ENCODE data around the gene CHST3. TPM values are rescaled to one million over a fixed set of nuclear protein-coding genes. Genes with fewer than 3 reads are reported as not detected.

Gene CHST3
- total RNA-seq, 2 donors from 2014 or later = 12.9 to 40.8 TPM

- H3K36me3 ChIP-seq (ENCODE audit: control insufficient read depth, insufficient read depth, low read length) = no peaks in the 10 kb centered on the region
- Mint-ChIP-seq H3K36me3 (ENCODE audit: low read depth) (peaks cover 2% of the 10 kb centered on the region), H3K4me1 (peaks cover 15% of the 10 kb centered on the region), H3K4me3 (no peak overlapping the region), H3K27ac (no peak overlapping the region), H3K9me3 (no peaks in the 10 kb centered on the region), H3K27me3 (ENCODE audit: insufficient read depth) (no peaks in the 10 kb centered on the region)
- H3K9me3 ChIP-seq (ENCODE audit: control insufficient read depth, low read length) = no peaks in the 10 kb centered on the region
- H3K27me3 ChIP-seq (ENCODE audit: control insufficient read depth, insufficient read depth, low read length, poor library complexity, severe bottlenecking) = no peaks in the 10 kb centered on the region
- H3K9ac ChIP-seq (ENCODE audit: extremely low read depth, low read length, poor library complexity, severe bottlenecking) = no peak overlapping the region
- no peak overlapping the region for H3K4me3 ChIP-seq (ENCODE audit: low read length)
- 82 to 96% methylated on average over 8 to 9 of the region's 9 CpGs for WGBS, 2 experiments (ENCODE audit: insufficient coverage in 1 of 2, insufficient read length in 1 of 2)
- TF ChIP-seq CTCF (conservative IDR thresholded peaks at IDR 0.05) = no peak
- H3K4me1 ChIP-seq (ENCODE audit: control insufficient read depth, insufficient read depth, low read length) = peaks cover 4% of the 10 kb centered on the region
- DNase-seq = no peak
- H3K27ac ChIP-seq (ENCODE audit: low read depth, low read length) = no peak overlapping the region
These were observed 9.7 kb downstream of the CHST3 start for GRCh38 chr10:71973777-71974488.

- H3K4me3 ChIP-seq (ENCODE audit: low read length) = no peak overlapping the region
- 91 to 94% methylated on average over 2 to 6 of the region's 6 CpGs for WGBS, 2 experiments (ENCODE audit: insufficient coverage in 1 of 2, insufficient read length in 1 of 2)
- no peak overlapping the region for H3K27ac ChIP-seq (ENCODE audit: low read depth, low read length)
- H3K4me3 Mint-ChIP-seq = no peak overlapping the region
- H3K36me3 Mint-ChIP-seq (ENCODE audit: low read depth) = peaks cover 2% of the 10 kb centered on the region
- no peaks in the 10 kb centered on the region for H3K9me3 Mint-ChIP-seq
- H3K27ac Mint-ChIP-seq = no peak overlapping the region
- TF ChIP-seq CTCF (conservative IDR thresholded peaks at IDR 0.05) = no peak
- no peak for DNase-seq
- H3K36me3 ChIP-seq (ENCODE audit: control insufficient read depth, insufficient read depth, low read length) = no peaks in the 10 kb centered on the region
- no peaks in the 10 kb centered on the region for H3K27me3 ChIP-seq (ENCODE audit: control insufficient read depth, insufficient read depth, low read length, poor library complexity, severe bottlenecking)
- no peaks in the 10 kb centered on the region for H3K9me3 ChIP-seq (ENCODE audit: control insufficient read depth, low read length)
- H3K4me1 Mint-ChIP-seq = peaks cover 21% of the 10 kb centered on the region
- peaks cover 4% of the 10 kb centered on the region for H3K4me1 ChIP-seq (ENCODE audit: control insufficient read depth, insufficient read depth, low read length)
- no peaks in the 10 kb centered on the region for H3K27me3 Mint-ChIP-seq (ENCODE audit: insufficient read depth)
- no peak overlapping the region for H3K9ac ChIP-seq (ENCODE audit: extremely low read depth, low read length, poor library complexity, severe bottlenecking)
These were observed 10.4 kb downstream of the CHST3 start for GRCh38 chr10:71974489-71975021.

- Histone ChIP-seq H3K36me3 (ENCODE audit: control insufficient read depth, insufficient read depth, low read length) (no peaks in the 10 kb centered on the region), H3K9me3 (ENCODE audit: control insufficient read depth, low read length) (no peaks in the 10 kb centered on the region), H3K9ac (ENCODE audit: extremely low read depth, low read length, poor library complexity, severe bottlenecking) (no peak overlapping the region), H3K27me3 (ENCODE audit: control insufficient read depth, insufficient read depth, low read length, poor library complexity, severe bottlenecking) (no peaks in the 10 kb centered on the region), H3K4me1 (ENCODE audit: control insufficient read depth, insufficient read depth, low read length) (no peaks in the 10 kb centered on the region), H3K4me3 (ENCODE audit: low read length) (no peak overlapping the region), H3K27ac (ENCODE audit: low read depth, low read length) (no peak overlapping the region)
- no peaks in the 10 kb centered on the region for H3K27me3 Mint-ChIP-seq (ENCODE audit: insufficient read depth)
- 91 to 95% methylated on average over 15 of the region's 15 CpGs for WGBS, 2 experiments (ENCODE audit: insufficient coverage in 1 of 2, insufficient read length in 1 of 2)
- H3K4me3 Mint-ChIP-seq = no peak overlapping the region
- DNase-seq = no peak
- H3K9me3 Mint-ChIP-seq = no peaks in the 10 kb centered on the region
- peaks cover 21% of the 10 kb centered on the region for H3K4me1 Mint-ChIP-seq
- TF ChIP-seq CTCF (conservative IDR thresholded peaks at IDR 0.05) = no peak
- H3K27ac Mint-ChIP-seq = no peak overlapping the region
- H3K36me3 Mint-ChIP-seq (ENCODE audit: low read depth) = peaks cover 2% of the 10 kb centered on the region
These were observed 11.1 kb downstream of the CHST3 start for GRCh38 chr10:71975087-71975870.
